Osteoblast (primary cell): ENCODE measurements around the gene MEGF11. TPM values are rescaled to one million over a fixed set of nuclear protein-coding genes. Genes with fewer than 3 reads are reported as not detected.

Source experiments
- DNase-seq: peaks from one replicate; pipeline ENCODE4 v3.0.0; 2011; ENCODE audit warnings: low spot score, mixed read lengths; ENCODE audit not compliant: insufficient read length; ENCODE audit errors: missing footprints
- H2AFZ ChIP-seq: 2 replicates; pipeline ENCODE4 v1.6.0; 2011; ENCODE audit warnings: mild to moderate bottlenecking, low read length
- H3K27ac ChIP-seq: 2 replicates; pipeline ENCODE4 v1.5.1; 2011; ENCODE audit warnings: mild to moderate bottlenecking, low read depth, low read length, moderate library complexity
- H3K27me3 ChIP-seq: 2 replicates; pipeline ENCODE4 v1.6.0; 2012; ENCODE audit warnings: mild to moderate bottlenecking, control low read depth, inconsistent platforms, low read length, moderate library complexity; ENCODE audit not compliant: insufficient read depth
- H3K36me3 ChIP-seq: 2 replicates; pipeline ENCODE4 v1.5.1; 2011; ENCODE audit warnings: mild to moderate bottlenecking, low read length, control low read depth, moderate library complexity; ENCODE audit not compliant: insufficient read depth
- H3K4me1 ChIP-seq: 2 replicates; pipeline ENCODE4 v1.5.1; 2011; ENCODE audit warnings: mild to moderate bottlenecking, low read length, control low read depth, moderate library complexity; ENCODE audit not compliant: insufficient read depth
- H3K4me2 ChIP-seq: 2 replicates; pipeline ENCODE4 v1.6.0; 2011; ENCODE audit warnings: mild to moderate bottlenecking, low read length; ENCODE audit not compliant: insufficient read depth
- H3K4me3 ChIP-seq: fragments of 200-600 bp; sonication (generic); 3 replicates; pipeline ENCODE4 v1.5.1; 2012; ENCODE audit warnings: mild to moderate bottlenecking, low read length, inconsistent platforms; ENCODE audit not compliant: insufficient read depth
- H3K79me2 ChIP-seq: 2 replicates; pipeline ENCODE4 v1.6.0; 2012; ENCODE audit warnings: mild to moderate bottlenecking, low read length, control low read depth, inconsistent platforms; ENCODE audit not compliant: insufficient read depth
- H3K9me3 ChIP-seq: 2 replicates; pipeline ENCODE4 v1.5.1; 2011; ENCODE audit warnings: low read depth, low read length, control low read depth
- H4K20me1 ChIP-seq: 2 replicates; pipeline ENCODE4 v1.6.0; 2012; ENCODE audit warnings: mild to moderate bottlenecking, low read length, control low read depth; ENCODE audit not compliant: insufficient read depth
- total RNA-seq: library from RNA; depleted of rRNA; stranded (reverse); fragments of >200 nt; gene quantifications from 2 replicates; pipeline ENCODE4 v1.2.3, GENCODE V29; 2012
- TF ChIP-seq, protein P1 (sequence below): IDR thresholded peaks from 2 replicates; pipeline ENCODE4 v1.5.1; 2011; ENCODE audit warnings: mild to moderate bottlenecking, low read depth, low read length, moderate library complexity; ENCODE audit errors: extremely low read depth

Gene MEGF11
- total RNA-seq, 1 donor = not detected

- Histone ChIP-seq H3K4me1 (no peaks in the 10 kb centered on the region), H3K79me2 (no peaks in the 10 kb centered on the region), H3K9me3 (no peaks in the 10 kb centered on the region), H4K20me1 (no peaks in the 10 kb centered on the region), H3K27me3 (peaks cover 26% of the 10 kb centered on the region), H3K36me3 (no peaks in the 10 kb centered on the region), H2AFZ (no peak overlapping the region), H3K27ac (no peak overlapping the region), H3K4me3 (no peak overlapping the region), H3K4me2 (no peak overlapping the region)
- TF ChIP-seq, protein P1, sequence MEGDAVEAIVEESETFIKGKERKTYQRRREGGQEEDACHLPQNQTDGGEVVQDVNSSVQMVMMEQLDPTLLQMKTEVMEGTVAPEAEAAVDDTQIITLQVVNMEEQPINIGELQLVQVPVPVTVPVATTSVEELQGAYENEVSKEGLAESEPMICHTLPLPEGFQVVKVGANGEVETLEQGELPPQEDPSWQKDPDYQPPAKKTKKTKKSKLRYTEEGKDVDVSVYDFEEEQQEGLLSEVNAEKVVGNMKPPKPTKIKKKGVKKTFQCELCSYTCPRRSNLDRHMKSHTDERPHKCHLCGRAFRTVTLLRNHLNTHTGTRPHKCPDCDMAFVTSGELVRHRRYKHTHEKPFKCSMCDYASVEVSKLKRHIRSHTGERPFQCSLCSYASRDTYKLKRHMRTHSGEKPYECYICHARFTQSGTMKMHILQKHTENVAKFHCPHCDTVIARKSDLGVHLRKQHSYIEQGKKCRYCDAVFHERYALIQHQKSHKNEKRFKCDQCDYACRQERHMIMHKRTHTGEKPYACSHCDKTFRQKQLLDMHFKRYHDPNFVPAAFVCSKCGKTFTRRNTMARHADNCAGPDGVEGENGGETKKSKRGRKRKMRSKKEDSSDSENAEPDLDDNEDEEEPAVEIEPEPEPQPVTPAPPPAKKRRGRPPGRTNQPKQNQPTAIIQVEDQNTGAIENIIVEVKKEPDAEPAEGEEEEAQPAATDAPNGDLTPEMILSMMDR = no peak
- DNase-seq = no peak
Measured at GRCh38 chr15:66240240-66240794, 13.2 kb downstream of the MEGF11 start.

DNA sequence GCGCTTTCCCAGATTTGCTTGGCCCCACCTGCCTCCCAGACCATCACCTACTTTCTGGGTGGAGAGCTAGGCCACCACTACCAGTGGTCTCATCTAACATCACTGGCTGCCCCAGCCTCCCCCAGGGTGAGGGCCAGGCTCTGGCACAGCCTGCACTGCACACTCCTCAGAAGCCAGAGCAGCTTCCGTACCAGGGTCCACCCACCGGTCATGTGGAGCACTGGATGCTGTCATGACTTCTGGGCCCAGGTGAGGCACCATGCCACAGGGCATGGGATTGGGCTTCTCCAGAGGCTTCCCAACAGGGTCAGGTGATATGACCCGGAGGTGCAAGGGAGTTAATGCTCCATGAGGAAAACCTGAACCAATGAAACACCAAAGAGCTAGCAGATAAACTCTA is 14.0 kb downstream of the MEGF11 start:
- no peaks in the 10 kb centered on the region for H4K20me1 ChIP-seq
- H3K4me1 ChIP-seq = no peaks in the 10 kb centered on the region
- H3K4me3 ChIP-seq = no peak overlapping the region
- TF ChIP-seq, protein P1 = no peak
- H3K27me3 ChIP-seq = peaks cover 24% of the 10 kb centered on the region
- no peak overlapping the region for H3K27ac ChIP-seq
- H3K4me2 ChIP-seq = no peak overlapping the region
- H3K36me3 ChIP-seq = no peaks in the 10 kb centered on the region
- no peak overlapping the region for H2AFZ ChIP-seq
- no peaks in the 10 kb centered on the region for H3K79me2 ChIP-seq
- no peak for DNase-seq
- no peaks in the 10 kb centered on the region for H3K9me3 ChIP-seq

- no peaks in the 10 kb centered on the region for H3K4me1 ChIP-seq
- H3K27ac ChIP-seq = no peak overlapping the region
- H3K4me3 ChIP-seq = no peak overlapping the region
- DNase-seq = no peak
- no peaks in the 10 kb centered on the region for H3K36me3 ChIP-seq
- no peaks in the 10 kb centered on the region for H4K20me1 ChIP-seq
- no peaks in the 10 kb centered on the region for H3K9me3 ChIP-seq
- no peaks in the 10 kb centered on the region for H3K79me2 ChIP-seq
- no peak overlapping the region for H3K4me2 ChIP-seq
- TF ChIP-seq, protein P1 = no peak
- peaks cover 17% of the 10 kb centered on the region for H3K27me3 ChIP-seq
- H2AFZ ChIP-seq = no peak overlapping the region
Measured at GRCh38 chr15:66238318-66238717, 15.2 kb downstream of the MEGF11 start.

DNA sequence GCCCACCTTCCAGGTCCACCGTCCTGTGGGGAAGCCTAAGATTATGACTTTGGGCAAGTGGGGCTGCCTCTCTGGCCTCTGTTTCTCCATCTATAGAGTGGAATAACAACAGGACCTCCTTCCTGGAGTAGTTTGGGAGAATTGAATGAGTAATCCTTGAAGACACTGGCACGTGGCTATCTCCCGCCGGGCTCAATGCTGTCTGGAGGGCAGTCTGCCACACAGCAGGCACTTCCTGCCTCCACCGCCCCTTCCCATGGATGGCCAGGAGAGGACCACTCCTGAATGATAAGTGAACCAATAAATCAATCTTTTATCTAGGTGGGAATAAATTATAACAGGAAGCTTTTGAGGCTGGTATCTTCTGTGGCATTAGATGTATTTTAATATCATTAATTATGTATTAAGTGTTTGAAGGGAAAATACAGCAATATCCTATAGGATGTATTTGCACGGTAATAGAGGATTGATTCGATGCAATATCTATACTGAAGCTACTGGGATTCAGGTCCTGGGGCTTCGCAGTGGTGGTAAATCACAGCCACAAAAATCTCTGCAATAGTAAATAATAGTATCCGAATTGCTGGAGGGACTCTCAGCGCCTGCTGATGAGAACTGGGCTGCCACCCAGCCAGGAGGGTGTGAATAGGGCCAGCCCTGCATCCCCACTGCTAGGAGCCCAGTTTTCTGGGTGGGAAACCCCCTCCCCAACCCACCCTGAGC is 15.9 kb downstream of the MEGF11 start:
- TF ChIP-seq, protein P1 = no peak
- no peak overlapping the region for H2AFZ ChIP-seq
- H3K9me3 ChIP-seq = no peaks in the 10 kb centered on the region
- no peaks in the 10 kb centered on the region for H3K4me1 ChIP-seq
- H3K27ac ChIP-seq = no peak overlapping the region
- no peak overlapping the region for H3K4me2 ChIP-seq
- peaks cover 17% of the 10 kb centered on the region for H3K27me3 ChIP-seq
- no peak for DNase-seq
- no peaks in the 10 kb centered on the region for H4K20me1 ChIP-seq
- H3K4me3 ChIP-seq = no peak overlapping the region
- H3K36me3 ChIP-seq = no peaks in the 10 kb centered on the region
- no peaks in the 10 kb centered on the region for H3K79me2 ChIP-seq
